ENCODE measurements around the gene HBM. TPM values are rescaled to one million over a fixed set of nuclear protein-coding genes. Genes with fewer than 3 reads are reported as not detected.

HBM gene
- total RNA-seq, 1 donor, result not detected

DNA sequence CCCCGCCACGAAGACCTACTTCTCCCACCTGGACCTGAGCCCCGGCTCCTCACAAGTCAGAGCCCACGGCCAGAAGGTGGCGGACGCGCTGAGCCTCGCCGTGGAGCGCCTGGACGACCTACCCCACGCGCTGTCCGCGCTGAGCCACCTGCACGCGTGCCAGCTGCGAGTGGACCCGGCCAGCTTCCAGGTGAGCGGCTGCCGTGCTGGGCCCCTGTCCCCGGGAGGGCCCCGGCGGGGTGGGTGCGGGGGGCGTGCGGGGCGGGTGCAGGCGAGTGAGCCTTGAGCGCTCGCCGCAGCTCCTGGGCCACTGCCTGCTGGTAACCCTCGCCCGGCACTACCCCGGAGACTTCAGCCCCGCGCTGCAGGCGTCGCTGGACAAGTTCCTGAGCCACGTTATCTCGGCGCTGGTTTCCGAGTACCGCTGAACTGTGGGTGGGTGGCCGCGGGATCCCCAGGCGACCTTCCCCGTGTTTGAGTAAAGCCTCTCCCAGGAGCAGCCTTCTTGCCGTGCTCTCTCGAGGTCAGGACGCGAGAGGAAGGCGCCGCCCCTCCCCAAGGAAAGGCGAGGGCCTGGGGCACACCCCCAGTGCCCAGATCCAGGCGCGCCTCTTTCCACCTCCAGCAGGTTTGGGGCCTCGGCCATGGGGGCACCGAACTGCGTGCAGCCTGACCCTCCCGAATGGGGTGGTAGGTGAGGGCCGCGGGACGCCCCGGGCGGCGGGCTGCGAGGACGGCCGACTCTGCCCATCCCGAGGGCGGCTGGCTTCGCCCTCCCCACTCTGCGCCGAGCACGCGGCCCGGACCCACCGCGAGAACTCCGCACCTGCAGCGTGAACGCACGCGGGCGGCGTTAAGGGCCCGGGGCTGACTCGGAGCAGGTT lies 15.1 kb downstream of the HBM start:
- DNase-seq (ENCODE audit: insufficient read length, low spot score, missing footprints), result peak; percentile 93
- H4K20me1 ChIP-seq (ENCODE audit: insufficient read depth, low read length), result peaks cover 20% of the 10 kb centered on the region
- H3K4me1 ChIP-seq (ENCODE audit: insufficient read depth, low read length), result peaks cover 8% of the 10 kb centered on the region
- no peaks in the 10 kb centered on the region for H3K79me2 ChIP-seq (ENCODE audit: insufficient read depth, low read length)
- peaks cover 28% of the 10 kb centered on the region for H3K27me3 ChIP-seq (ENCODE audit: insufficient read depth, low read length)
- H3K27ac ChIP-seq (ENCODE audit: low read depth, low read length), result no peak overlapping the region
- no peaks in the 10 kb centered on the region for H3K9me3 ChIP-seq (ENCODE audit: low read depth, low read length)
- TF ChIP-seq, protein P1, sequence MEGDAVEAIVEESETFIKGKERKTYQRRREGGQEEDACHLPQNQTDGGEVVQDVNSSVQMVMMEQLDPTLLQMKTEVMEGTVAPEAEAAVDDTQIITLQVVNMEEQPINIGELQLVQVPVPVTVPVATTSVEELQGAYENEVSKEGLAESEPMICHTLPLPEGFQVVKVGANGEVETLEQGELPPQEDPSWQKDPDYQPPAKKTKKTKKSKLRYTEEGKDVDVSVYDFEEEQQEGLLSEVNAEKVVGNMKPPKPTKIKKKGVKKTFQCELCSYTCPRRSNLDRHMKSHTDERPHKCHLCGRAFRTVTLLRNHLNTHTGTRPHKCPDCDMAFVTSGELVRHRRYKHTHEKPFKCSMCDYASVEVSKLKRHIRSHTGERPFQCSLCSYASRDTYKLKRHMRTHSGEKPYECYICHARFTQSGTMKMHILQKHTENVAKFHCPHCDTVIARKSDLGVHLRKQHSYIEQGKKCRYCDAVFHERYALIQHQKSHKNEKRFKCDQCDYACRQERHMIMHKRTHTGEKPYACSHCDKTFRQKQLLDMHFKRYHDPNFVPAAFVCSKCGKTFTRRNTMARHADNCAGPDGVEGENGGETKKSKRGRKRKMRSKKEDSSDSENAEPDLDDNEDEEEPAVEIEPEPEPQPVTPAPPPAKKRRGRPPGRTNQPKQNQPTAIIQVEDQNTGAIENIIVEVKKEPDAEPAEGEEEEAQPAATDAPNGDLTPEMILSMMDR (IDR thresholded peaks at IDR 0.05; ENCODE audit: extremely low read depth, low read depth, low read length), result no peak
- peak overlapping the region; percentile 59 for H3K4me3 ChIP-seq (ENCODE audit: insufficient read depth, low read length)
- peaks cover 4% of the 10 kb centered on the region for H3K36me3 ChIP-seq (ENCODE audit: insufficient read depth, low read length)
- peak overlapping the region; percentile 50 for H3K4me2 ChIP-seq (ENCODE audit: insufficient read depth, low read length)
- no peak overlapping the region for H2AFZ ChIP-seq (ENCODE audit: low read length)

DNA sequence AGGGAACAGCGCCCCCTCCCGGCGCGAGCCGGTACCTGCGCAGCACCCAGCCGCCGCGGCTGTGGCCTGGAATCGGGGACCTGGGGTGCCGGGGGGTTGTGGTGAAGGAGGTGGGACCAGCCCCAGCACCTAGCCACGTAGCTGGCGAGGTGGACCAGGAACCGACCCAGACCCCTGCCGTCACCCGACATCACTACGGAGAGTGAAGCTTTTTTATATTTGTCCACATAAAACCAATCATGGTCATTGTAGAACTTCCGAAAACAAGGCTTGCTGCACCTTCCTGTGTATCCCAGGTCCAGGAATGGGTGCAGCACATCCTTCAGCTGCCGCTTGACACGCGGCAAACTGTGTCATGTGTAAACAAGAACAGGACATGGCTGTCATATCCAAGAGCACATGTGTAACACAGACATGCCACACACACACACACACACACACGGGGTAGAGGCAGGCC lies 15.8 kb downstream of the HBM start:
- H3K4me3 ChIP-seq (ENCODE audit: insufficient read depth, low read length), result no peak overlapping the region
- TF ChIP-seq, protein P1 (IDR thresholded peaks at IDR 0.05; ENCODE audit: extremely low read depth, low read depth, low read length), result peak; percentile 77
- H4K20me1 ChIP-seq (ENCODE audit: insufficient read depth, low read length), result peaks cover 20% of the 10 kb centered on the region
- no peaks in the 10 kb centered on the region for H3K79me2 ChIP-seq (ENCODE audit: insufficient read depth, low read length)
- H3K36me3 ChIP-seq (ENCODE audit: insufficient read depth, low read length), result peaks cover 4% of the 10 kb centered on the region
- no peaks in the 10 kb centered on the region for H3K9me3 ChIP-seq (ENCODE audit: low read depth, low read length)
- H3K27me3 ChIP-seq (ENCODE audit: insufficient read depth, low read length), result peaks cover 28% of the 10 kb centered on the region
- H3K4me2 ChIP-seq (ENCODE audit: insufficient read depth, low read length), result peak overlapping the region; percentile 50
- no peak overlapping the region for H2AFZ ChIP-seq (ENCODE audit: low read length)
- H3K27ac ChIP-seq (ENCODE audit: low read depth, low read length), result no peak overlapping the region
- DNase-seq (ENCODE audit: insufficient read length, low spot score, missing footprints), result peak; percentile 99
- H3K4me1 ChIP-seq (ENCODE audit: insufficient read depth, low read length), result peaks cover 8% of the 10 kb centered on the region

DNA sequence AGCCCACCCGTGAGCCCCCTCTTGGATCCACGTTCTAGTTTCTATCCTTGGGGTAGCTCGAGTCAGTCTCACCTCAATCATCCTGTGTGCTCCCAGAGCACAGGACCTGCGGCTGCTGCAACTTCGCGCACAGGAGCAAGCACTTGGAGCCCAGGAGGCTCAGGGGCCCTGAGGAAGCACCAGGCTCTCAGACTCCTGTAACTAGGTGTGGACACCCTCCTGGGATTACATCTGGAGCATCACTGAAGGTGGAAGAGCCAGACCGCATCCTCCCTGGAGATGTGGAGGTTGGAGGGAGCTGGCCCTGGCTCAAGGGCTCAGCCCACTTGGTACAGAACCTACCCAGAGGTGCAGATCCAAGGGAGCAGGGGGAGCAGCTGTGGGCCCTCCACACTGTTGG lies 17.2 kb downstream of the HBM start:
- TF ChIP-seq, protein P1 (IDR thresholded peaks at IDR 0.05; ENCODE audit: extremely low read depth, low read depth, low read length), result no peak
- Histone ChIP-seq H3K4me3 (ENCODE audit: insufficient read depth, low read length) (no peak overlapping the region), H2AFZ (ENCODE audit: low read length) (no peak overlapping the region), H3K4me1 (ENCODE audit: insufficient read depth, low read length) (peaks cover 8% of the 10 kb centered on the region), H4K20me1 (ENCODE audit: insufficient read depth, low read length) (peaks cover 20% of the 10 kb centered on the region), H3K27me3 (ENCODE audit: insufficient read depth, low read length) (peaks cover 19% of the 10 kb centered on the region), H3K36me3 (ENCODE audit: insufficient read depth, low read length) (peaks cover 13% of the 10 kb centered on the region), H3K9me3 (ENCODE audit: low read depth, low read length) (no peaks in the 10 kb centered on the region), H3K79me2 (ENCODE audit: insufficient read depth, low read length) (no peaks in the 10 kb centered on the region), H3K27ac (ENCODE audit: low read depth, low read length) (no peak overlapping the region), H3K4me2 (ENCODE audit: insufficient read depth, low read length) (no peak overlapping the region)
- peak; percentile 85 for DNase-seq (ENCODE audit: insufficient read length, low spot score, missing footprints)

DNA sequence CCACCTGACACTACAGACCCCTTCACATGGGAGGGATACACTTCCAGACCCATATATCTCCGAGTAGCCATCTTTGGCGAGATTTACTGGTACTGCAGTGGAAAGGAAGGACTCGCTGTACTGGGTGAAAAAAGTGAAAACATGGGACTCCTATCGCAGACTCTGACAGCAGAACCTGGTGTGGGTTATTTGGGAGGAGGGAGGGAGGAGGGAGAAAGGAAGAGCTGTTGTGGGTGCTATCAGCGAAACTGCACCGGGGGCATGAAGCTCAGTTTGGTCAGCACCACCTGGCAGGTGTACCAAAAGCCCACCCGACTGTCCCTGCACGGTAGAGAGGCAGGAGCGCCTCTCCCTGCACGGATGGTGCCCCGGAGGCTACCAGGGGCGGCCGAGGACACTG lies 19.4 kb downstream of the HBM start:
- Histone ChIP-seq H2AFZ (ENCODE audit: low read length) (no peak overlapping the region), H3K27ac (ENCODE audit: low read depth, low read length) (no peak overlapping the region), H3K4me3 (ENCODE audit: insufficient read depth, low read length) (no peak overlapping the region), H3K36me3 (ENCODE audit: insufficient read depth, low read length) (peaks cover 35% of the 10 kb centered on the region), H4K20me1 (ENCODE audit: insufficient read depth, low read length) (peaks cover 26% of the 10 kb centered on the region), H3K4me1 (ENCODE audit: insufficient read depth, low read length) (peaks cover 8% of the 10 kb centered on the region), H3K27me3 (ENCODE audit: insufficient read depth, low read length) (no peaks in the 10 kb centered on the region), H3K4me2 (ENCODE audit: insufficient read depth, low read length) (no peak overlapping the region), H3K9me3 (ENCODE audit: low read depth, low read length) (no peaks in the 10 kb centered on the region), H3K79me2 (ENCODE audit: insufficient read depth, low read length) (no peaks in the 10 kb centered on the region)
- peak; percentile 61 for DNase-seq (ENCODE audit: insufficient read length, low spot score, missing footprints)
- TF ChIP-seq, protein P1 (IDR thresholded peaks at IDR 0.05; ENCODE audit: extremely low read depth, low read depth, low read length), result no peak
